HG03064 (cell line): ENCODE results near the gene PPP2R2B.
"Not testable (repeated sequence)": the region's sequence is repeated elsewhere in the genome, so short reads cannot be mapped to it uniquely, and the experiment has no call there.

Experiments used
- ATAC-seq: cut with Tn5 transposase; IDR thresholded peaks from one replicate; pipeline ENCODE4 v1.9.1; 2021; ENCODE audit warnings: low read depth; ENCODE audit not compliant: unreplicated experiment

PPP2R2B gene

DNA sequence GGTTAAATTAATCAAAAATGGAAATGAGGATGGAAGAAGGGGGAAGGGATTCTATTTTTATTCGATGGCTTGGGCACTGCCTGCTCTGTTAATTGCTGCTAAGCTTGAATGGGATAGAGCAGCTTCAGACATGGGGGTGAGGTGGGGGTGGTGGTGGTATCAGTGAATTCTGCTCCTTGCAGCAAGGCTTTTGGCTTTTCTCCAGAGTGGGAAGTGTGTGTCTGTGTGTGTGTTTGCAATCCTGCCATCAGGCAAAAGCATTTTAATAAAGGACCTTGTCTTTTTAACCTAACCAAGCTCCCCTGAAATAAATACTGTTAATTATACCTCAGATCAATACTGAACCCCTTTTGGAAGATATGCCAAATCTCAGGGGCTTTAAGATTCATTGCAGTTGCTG, 251.6 kb downstream of the PPP2R2B start:
- ATAC-seq: no peak

DNA sequence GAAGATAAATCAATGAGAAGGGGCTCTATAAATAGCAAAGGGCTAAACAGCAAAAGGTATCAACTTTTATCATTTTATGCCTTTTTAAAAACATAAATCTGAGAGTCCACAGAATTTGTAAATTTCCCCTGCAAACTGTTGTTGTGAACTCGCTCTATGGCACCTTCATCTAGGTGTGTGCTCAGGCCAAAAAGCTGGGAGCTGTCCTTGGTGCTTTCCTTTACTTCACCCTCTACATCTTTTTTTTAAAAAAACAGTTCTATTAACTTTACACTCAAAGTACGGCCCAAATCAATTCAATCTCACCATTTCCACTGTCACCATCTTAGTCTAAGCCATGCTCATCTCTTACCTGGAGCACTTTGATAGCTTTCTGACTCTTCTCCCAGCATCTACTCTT, 254.4 kb downstream of the PPP2R2B start:
- no peak for ATAC-seq

GRCh38 chr5:146623666-146624065, 254.9 kb downstream of the PPP2R2B start:
- ATAC-seq: no peak

DNA sequence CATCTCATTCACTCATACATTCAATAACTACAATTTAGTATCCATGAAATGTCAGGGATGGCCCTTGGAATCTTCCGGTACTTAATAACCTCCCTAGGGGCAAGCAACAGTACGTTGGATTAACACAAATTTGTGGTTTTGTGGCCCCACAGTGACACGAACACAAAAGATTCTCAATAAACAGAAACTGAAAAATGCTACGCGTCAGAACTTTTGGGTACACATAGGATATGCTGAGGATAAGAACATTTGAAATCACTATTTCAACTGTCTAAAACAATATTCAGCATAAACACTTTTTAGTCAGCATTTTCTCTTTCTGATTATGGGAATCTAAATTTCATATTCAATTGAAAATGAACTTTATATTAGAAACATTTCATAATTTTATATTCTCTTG, 255.5 kb downstream of the PPP2R2B start:
- no peak for ATAC-seq

GRCh38 chr5:146622391-146622790, 256.2 kb downstream of the PPP2R2B start:
- no peak for ATAC-seq

DNA sequence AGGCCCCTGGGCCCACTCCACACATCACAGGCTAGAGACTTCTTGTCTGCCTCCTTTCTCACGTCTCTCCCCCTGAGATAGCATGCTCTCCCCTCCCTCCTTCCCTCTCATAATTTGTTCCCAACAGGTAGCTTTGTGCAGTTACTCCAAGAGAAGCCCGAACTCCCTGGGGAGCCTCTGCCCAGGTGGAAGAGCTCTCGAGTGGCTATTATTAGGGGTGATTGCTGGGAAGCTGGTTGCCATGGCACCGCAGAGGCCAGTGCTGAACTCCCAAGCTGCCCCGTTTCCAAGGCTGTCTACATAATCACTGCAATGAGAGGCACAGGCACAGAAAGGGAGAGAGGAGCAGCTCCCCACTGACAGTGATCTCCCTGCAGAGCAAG, 257.9 kb downstream of the PPP2R2B start:
- no peak for ATAC-seq

DNA sequence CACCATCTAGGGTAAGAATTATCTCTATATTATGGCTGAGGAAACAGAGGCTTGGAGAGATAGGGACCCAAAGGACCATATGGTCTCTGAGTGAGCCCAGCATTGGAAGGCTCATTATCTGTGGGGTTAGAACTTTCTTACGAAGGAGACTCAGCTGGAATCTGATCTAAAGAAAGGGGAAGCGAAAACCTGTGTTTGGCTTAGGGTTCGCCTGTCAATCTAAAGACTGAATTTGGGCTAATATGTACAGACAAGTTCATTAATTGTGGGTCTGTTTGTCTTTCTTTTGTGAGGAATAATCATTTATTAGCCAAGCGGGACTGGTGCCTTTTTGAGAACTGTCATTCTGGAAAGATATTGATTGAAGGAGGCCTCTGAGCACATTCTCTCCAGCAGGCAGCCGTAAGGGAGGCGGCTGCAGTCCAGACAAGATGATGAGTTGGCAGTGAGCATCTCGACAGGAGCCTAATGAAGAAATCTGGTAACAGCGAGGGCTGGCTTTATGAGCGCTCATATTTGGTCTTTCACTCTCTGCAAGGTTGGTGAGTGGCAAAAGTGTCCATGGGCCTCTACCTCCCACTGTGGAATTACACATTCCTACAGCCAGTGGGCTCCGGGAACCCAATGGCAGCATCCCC, 258.4 kb downstream of the PPP2R2B start:
- ATAC-seq: no peak

GRCh38 chr5:146618434-146618833, 260.1 kb downstream of the PPP2R2B start:
- ATAC-seq: no peak

- not testable (repeated sequence) for ATAC-seq
These were observed 268.8 kb downstream of the PPP2R2B start for GRCh38 chr5:146609731-146610130.

GRCh38 chr5:146607659-146608332, 270.8 kb downstream of the PPP2R2B start:
- no peak for ATAC-seq

DNA sequence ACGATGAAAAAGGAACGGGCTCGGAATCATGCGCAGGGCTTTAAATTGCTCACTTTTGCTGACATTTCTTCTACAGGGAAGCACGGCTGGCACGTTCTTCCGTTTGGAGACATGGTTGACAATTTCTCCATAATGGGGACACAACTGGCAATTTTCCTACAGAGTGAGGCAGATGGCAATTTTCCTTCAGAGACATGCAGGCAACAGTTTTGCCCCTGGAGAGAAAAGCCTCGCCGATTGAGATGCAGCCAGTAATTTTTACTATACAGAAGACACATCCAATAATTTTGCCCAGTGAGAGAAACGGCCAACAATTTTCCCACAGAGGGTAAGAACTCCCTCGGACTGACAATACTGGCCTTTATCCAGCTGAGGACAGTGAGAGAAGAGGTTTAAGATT, 271.7 kb downstream of the PPP2R2B start:
- ATAC-seq: no peak

GRCh38 chr5:146600376-146600775, 278.2 kb downstream of the PPP2R2B start:
- no peak for ATAC-seq

DNA sequence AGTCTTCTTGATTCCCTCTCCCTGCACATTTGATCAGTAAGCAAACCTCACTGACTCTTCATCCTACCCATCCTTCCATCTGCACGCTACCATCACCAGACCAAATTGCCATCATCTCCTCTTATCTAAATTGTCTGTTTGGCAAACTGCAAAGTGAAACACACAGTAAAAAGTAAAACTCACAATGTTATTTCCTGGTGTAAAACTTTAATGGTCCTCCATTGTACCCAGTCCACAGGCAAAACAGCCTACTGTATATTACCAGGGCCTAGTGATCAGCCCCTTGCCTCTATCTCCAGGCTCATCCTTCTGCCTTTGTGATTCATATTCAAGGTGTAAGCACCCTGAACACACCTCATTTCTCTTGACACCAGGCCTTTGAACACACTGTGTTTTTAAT, 279.3 kb downstream of the PPP2R2B start:
- ATAC-seq: no peak

DNA sequence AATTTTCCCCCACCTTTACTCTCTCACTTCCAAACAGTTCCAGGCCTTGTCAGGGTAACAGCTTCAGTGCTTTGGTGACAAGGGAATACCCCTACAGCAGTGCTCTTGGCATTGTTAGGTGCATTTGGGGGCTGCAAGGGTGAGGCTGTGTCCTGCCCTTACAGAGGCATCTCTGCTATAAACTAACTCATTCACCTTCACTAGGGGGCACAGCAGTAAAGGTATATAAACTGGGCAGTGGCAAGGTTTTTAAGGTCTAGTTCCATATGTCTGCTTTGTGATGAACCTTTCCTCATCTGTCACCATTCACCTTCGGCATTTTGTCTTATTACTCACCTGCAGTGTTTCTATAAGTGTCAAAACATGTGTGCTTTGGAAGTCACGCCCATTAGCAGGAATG, 283.5 kb downstream of the PPP2R2B start:
- ATAC-seq: no peak

- no peak for ATAC-seq
These were observed 286.2 kb downstream of the PPP2R2B start for GRCh38 chr5:146592352-146592751.

DNA sequence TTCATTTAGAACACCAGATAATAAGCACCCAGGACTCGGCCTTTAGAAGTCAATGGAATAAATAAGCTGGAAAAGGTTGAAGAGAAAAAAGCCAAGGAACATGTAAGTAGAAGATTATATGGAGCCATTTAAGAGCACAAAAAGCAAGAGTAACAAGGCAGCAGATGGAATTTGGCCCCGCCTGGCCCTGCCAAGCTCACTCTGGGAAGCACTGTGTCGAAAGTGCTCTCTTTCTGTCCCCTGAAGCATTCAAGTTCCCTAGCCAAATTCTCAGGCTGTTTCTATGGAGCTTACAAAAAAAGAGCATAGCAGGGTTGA, 289.6 kb downstream of the PPP2R2B start:
- no peak for ATAC-seq

- no peak for ATAC-seq
These were observed 290.1 kb downstream of the PPP2R2B start for GRCh38 chr5:146588331-146589027.

DNA sequence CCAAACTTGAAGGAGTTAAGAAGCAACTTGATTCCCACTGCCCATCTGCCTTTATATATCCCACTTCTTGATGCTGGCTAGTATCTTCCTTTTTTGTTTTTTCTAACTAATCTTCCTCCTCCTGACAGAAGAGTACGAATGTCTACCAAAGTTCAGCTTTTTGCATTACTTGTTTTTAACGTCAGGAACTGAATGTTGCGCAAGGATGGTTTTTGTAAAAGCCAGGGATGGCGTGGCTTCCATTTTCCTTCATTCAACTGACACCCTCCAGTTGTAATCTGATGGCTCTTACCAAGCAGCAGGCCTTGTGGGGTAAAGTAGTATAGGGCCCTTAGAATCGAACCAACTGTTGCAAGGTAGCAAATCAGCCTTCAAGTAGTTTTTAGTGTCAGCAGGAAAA, 291.8 kb downstream of the PPP2R2B start:
- ATAC-seq: no peak

DNA sequence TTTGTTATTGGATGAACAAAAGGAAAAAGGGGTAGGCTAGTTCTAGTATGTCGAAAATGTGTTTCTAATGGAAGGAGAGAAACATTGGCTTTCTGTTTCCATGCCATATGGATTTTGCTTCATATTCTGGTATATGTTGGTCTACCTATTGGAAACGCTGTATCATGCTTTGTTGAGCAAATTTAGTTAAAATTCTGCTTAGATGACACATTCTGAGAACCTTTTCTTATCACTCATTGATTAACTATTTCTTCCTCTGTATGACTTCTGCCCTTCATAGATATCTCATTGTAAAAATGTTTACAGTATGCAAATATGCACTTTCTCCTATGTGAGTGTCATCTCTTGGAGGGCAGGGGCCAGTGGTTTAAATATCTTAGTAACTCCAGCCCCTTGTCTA, 293.8 kb downstream of the PPP2R2B start:
- no peak for ATAC-seq

DNA sequence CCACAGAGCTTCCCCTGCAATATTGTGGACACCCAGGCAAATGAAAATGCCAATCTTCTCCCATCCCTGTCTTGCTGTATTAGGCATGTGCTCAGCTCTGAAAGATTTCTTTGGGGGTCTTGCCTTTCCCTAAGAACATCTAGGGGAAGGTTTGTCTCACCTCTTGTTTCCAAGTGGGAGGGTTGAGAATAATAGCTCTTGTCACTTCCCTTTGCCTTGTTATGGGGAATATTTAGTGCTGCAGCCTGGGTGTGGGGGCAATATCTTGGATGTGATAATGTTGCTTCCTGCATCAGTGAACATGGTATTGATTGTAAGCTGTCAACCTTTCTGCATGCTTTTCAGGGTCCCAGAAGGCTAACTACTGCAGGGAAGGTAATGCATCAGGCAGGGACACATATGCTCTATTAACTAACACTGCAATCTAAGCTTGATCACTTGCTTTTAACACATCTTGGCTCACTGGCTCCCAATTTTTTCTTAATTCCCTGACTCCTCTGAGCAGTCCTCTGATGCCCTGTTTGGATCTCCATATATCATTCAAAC, 296.4 kb downstream of the PPP2R2B start:
- ATAC-seq: no peak

DNA sequence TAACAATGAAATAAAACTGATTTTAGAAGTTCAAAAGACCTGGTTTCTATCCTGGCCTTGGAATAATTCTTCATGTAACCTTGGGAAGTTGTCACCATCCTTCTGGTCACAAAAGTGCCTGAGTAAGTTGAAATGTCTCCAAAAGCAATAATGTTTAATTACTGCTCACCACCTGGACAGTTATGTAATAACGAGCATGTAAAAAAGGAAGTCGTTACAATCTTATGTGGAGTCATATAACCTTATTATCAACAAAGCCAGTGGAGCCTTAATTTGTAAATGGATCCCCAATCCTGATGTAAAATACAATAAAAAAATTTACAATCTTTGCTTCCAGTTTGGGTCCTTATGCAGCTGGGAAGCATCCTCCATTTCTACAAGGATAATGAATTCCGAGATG, 298.3 kb downstream of the PPP2R2B start:
- ATAC-seq: no peak

DNA sequence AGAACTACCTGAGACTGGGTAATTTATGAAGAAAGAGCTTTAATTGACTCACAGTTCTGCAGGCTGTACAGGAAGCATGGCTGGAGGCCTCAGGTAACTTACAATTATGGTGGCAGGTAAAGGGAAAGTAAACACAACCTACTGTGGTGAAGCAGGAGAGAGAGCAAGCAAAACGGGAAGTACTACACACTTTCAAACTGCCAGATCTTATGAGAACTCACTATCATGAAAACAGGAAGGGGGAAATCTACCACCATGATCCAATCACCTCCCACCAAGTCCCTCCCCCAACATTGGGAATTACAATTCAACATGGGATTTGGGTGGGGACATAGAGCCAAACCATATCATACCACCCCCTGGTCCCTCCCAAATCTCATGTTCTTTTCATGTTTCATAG, 303.8 kb downstream of the PPP2R2B start:
- no peak for ATAC-seq
